ENCODE measurements around the gene RIMS3.

GRCh38 chr1:40693425-40693824 lies 27.9 kb upstream of the RIMS3 start:
- TF ChIP-seq EZH2 (IDR thresholded peaks at IDR 0.05; ENCODE audit: insufficient read depth, low read length) (no peak), CTCF (IDR thresholded peaks at IDR 0.05; ENCODE audit: insufficient read depth, low read depth, low read length) (no peak)
